Ectodermal cell (in vitro differentiated cells): ENCODE measurements around the gene WDR18.

Experiments
- H3K27ac ChIP-seq: 2 replicates; pipeline ENCODE4 v1.7.0; 2013; ENCODE audit warnings: mild to moderate bottlenecking, low read depth, low read length; ENCODE audit not compliant: insufficient read depth, poor library complexity, severe bottlenecking
- H3K27me3 ChIP-seq: 2 replicates; pipeline ENCODE4 v1.7.0; 2013; ENCODE audit warnings: mild to moderate bottlenecking, low read length; ENCODE audit not compliant: insufficient read depth, control insufficient read depth, poor library complexity, severe bottlenecking
- H3K36me3 ChIP-seq: one replicate; pipeline ENCODE4 v1.7.0; 2013; ENCODE audit warnings: low read length; ENCODE audit not compliant: control insufficient read depth, insufficient read depth
- H3K4me1 ChIP-seq: one replicate; pipeline ENCODE4 v1.7.0; 2013; ENCODE audit warnings: low read length; ENCODE audit not compliant: control insufficient read depth, insufficient read depth
- H3K4me3 ChIP-seq: 2 replicates; pipeline ENCODE4 v1.7.0; 2013; ENCODE audit warnings: low read depth, low read length, control low read depth; ENCODE audit not compliant: insufficient read depth
- H3K9me3 ChIP-seq: 2 replicates; pipeline ENCODE4 v1.7.0; 2013; ENCODE audit warnings: mild to moderate bottlenecking, low read length, moderate library complexity; ENCODE audit not compliant: control insufficient read depth
- WGBS, 2 experiments: methylation state at CpG; one replicate each; pipeline ENCODE4 v1.1.7; 2013; ENCODE audit warnings: missing lambda C conversion rate in 2 of 2; 5-methylcytosine and 5-hydroxymethylcytosine counted together

The WDR18 gene

GRCh38 chr19:993361-993830, 9.3 kb downstream of the WDR18 start:
- H3K36me3 ChIP-seq = peaks cover 11% of the 10 kb centered on the region
- 93 to 95% methylated on average over 17 of the region's 17 CpGs for WGBS, 2 experiments
- no peaks in the 10 kb centered on the region for H3K9me3 ChIP-seq
- no peak overlapping the region for H3K27ac ChIP-seq
- H3K4me1 ChIP-seq = peaks cover 4% of the 10 kb centered on the region
- H3K27me3 ChIP-seq = peaks cover 28% of the 10 kb centered on the region
- no peak overlapping the region for H3K4me3 ChIP-seq

- Histone ChIP-seq H3K27ac (no peak overlapping the region), H3K9me3 (no peaks in the 10 kb centered on the region), H3K27me3 (peaks cover 33% of the 10 kb centered on the region), H3K36me3 (peaks cover 11% of the 10 kb centered on the region), H3K4me3 (no peak overlapping the region), H3K4me1 (peaks cover 4% of the 10 kb centered on the region)
- 94% methylated on average over 43 of the region's 43 CpGs for WGBS, 2 experiments
These were observed 9.8 kb downstream of the WDR18 start for GRCh38 chr19:993831-994393.

GRCh38 chr19:994516-994915, 10.4 kb downstream of the WDR18 start:
- 94 to 96% methylated on average over 18 of the region's 18 CpGs for WGBS, 2 experiments
- Histone ChIP-seq H3K36me3 (peaks cover 11% of the 10 kb centered on the region), H3K27ac (no peak overlapping the region), H3K27me3 (peaks cover 39% of the 10 kb centered on the region), H3K9me3 (no peaks in the 10 kb centered on the region), H3K4me3 (no peak overlapping the region), H3K4me1 (peaks cover 4% of the 10 kb centered on the region)

GRCh38 chr19:995051-995827, 11.1 kb downstream of the WDR18 start:
- H3K36me3 ChIP-seq = peaks cover 8% of the 10 kb centered on the region
- H3K4me1 ChIP-seq = peaks cover 4% of the 10 kb centered on the region
- 94% methylated on average over 26 of the region's 26 CpGs for WGBS, 2 experiments
- H3K27ac ChIP-seq = no peak overlapping the region
- H3K9me3 ChIP-seq = no peaks in the 10 kb centered on the region
- peaks cover 46% of the 10 kb centered on the region for H3K27me3 ChIP-seq
- no peak overlapping the region for H3K4me3 ChIP-seq

GRCh38 chr19:996051-996838, 12.1 kb downstream of the WDR18 start:
- H3K4me1 ChIP-seq = peaks cover 4% of the 10 kb centered on the region
- H3K4me3 ChIP-seq = no peak overlapping the region
- no peaks in the 10 kb centered on the region for H3K9me3 ChIP-seq
- peaks cover 8% of the 10 kb centered on the region for H3K36me3 ChIP-seq
- H3K27me3 ChIP-seq = peaks cover 56% of the 10 kb centered on the region
- H3K27ac ChIP-seq = no peak overlapping the region
- WGBS, 2 experiments = 57 to 60% methylated on average over 64 of the region's 64 CpGs

- no peaks in the 10 kb centered on the region for H3K36me3 ChIP-seq
- peaks cover 71% of the 10 kb centered on the region for H3K27me3 ChIP-seq
- no peak overlapping the region for H3K27ac ChIP-seq
- no peaks in the 10 kb centered on the region for H3K9me3 ChIP-seq
- no peak overlapping the region for H3K4me3 ChIP-seq
- peaks cover 4% of the 10 kb centered on the region for H3K4me1 ChIP-seq
- WGBS, 2 experiments = 63 to 64% methylated on average over 6 of the region's 6 CpGs
These were observed 13.9 kb downstream of the WDR18 start for GRCh38 chr19:998064-998463.

- no peak overlapping the region for H3K4me3 ChIP-seq
- H3K9me3 ChIP-seq = no peaks in the 10 kb centered on the region
- 74% methylated on average over 3 of the region's 3 CpGs for WGBS, 2 experiments
- H3K27me3 ChIP-seq = peaks cover 71% of the 10 kb centered on the region
- peaks cover 4% of the 10 kb centered on the region for H3K4me1 ChIP-seq
- no peak overlapping the region for H3K27ac ChIP-seq
- H3K36me3 ChIP-seq = no peaks in the 10 kb centered on the region
These were observed 15.2 kb downstream of the WDR18 start for GRCh38 chr19:999379-999719.

GRCh38 chr19:1000095-1000494, 15.9 kb downstream of the WDR18 start, which contains the start of gene GRIN3B:
Gene GRIN3B (plus strand): TSS chr19:1000419. CDS start chr19:1000438, 19 bp downstream.
- Histone ChIP-seq H3K36me3 (no peaks in the 10 kb centered on the region), H3K4me3 (peak within 1 kb of the TSS; percentile 29), H3K27me3 (peaks cover 71% of the 10 kb centered on the region), H3K9me3 (no peaks in the 10 kb centered on the region), H3K4me1 (peaks cover 4% of the 10 kb centered on the region), H3K27ac (no peak within 1 kb of the TSS)
- WGBS, 2 experiments = 4 to 5% methylated on average over 43 of the region's 43 CpGs

- Histone ChIP-seq H3K36me3 (no peaks in the 10 kb centered on the region), H3K9me3 (no peaks in the 10 kb centered on the region), H3K27me3 (peaks cover 69% of the 10 kb centered on the region), H3K4me3 (peak overlapping the region; percentile 29), H3K4me1 (peaks cover 4% of the 10 kb centered on the region), H3K27ac (no peak overlapping the region)
- 10 to 11% methylated on average over 73 of the region's 73 CpGs for WGBS, 2 experiments
These were observed 16.7 kb downstream of the WDR18 start for GRCh38 chr19:1000591-1001537.
